H9 (cell line): ENCODE results near the gene MAN1B1. TPM values are rescaled to one million over a fixed set of nuclear protein-coding genes. Genes with fewer than 3 reads are reported as not detected.
A peak's percentile ranks its signal among the peaks of the same experiment; 100 is the strongest.

Experiments
- DNase-seq: peaks from one replicate; pipeline ENCODE4 v3.0.0-alpha.2; 2017
- H2AFZ ChIP-seq: one replicate; pipeline ENCODE4 v1.6.1; 2013; ENCODE audit warnings: mild to moderate bottlenecking, low read length, control low read depth, moderate library complexity
- H2AK5ac ChIP-seq: 2 replicates; pipeline ENCODE4 v1.6.1; 2013; ENCODE audit warnings: low read length, control low read depth, mixed read lengths; ENCODE audit not compliant: insufficient read length
- H2BK120ac ChIP-seq: one replicate; pipeline ENCODE4 v1.6.1; 2013; ENCODE audit warnings: low read depth, mild to moderate bottlenecking, low read length, control low read depth, inconsistent platforms; ENCODE audit not compliant: poor library complexity, severe bottlenecking
- H2BK12ac ChIP-seq: 2 replicates; pipeline ENCODE4 v1.6.1; 2013; ENCODE audit warnings: low read length, control low read depth, mixed read lengths, low read depth; ENCODE audit not compliant: insufficient read length
- H2BK15ac ChIP-seq: 2 replicates; pipeline ENCODE4 v1.6.1; 2013; ENCODE audit warnings: low read depth, low read length, control low read depth
- H2BK20ac ChIP-seq: one replicate; pipeline ENCODE4 v1.6.1; 2013; ENCODE audit warnings: low read depth, mild to moderate bottlenecking, low read length, control low read depth, inconsistent platforms; ENCODE audit not compliant: poor library complexity, severe bottlenecking
- H2BK5ac ChIP-seq: 2 replicates; pipeline ENCODE4 v1.6.1; 2013; ENCODE audit warnings: low read length, control low read depth, mixed read lengths; ENCODE audit not compliant: insufficient read length
- H3K14ac ChIP-seq: 2 replicates; pipeline ENCODE4 v1.6.1; 2013; ENCODE audit warnings: low read length, control low read depth; ENCODE audit not compliant: insufficient read depth
- H3K18ac ChIP-seq: 2 replicates; pipeline ENCODE4 v1.6.1; 2013; ENCODE audit warnings: low read depth, mild to moderate bottlenecking, mixed read lengths, low read length, control low read depth; ENCODE audit not compliant: insufficient read length
- H3K23ac ChIP-seq: 2 replicates; pipeline ENCODE4 v1.6.1; 2013; ENCODE audit warnings: low read length, control low read depth, mixed read lengths, low read depth; ENCODE audit not compliant: insufficient read length
- H3K23me2 ChIP-seq: 2 replicates; pipeline ENCODE4 v1.6.1; 2013; ENCODE audit warnings: low read depth, mild to moderate bottlenecking, mixed read lengths, low read length, control low read depth; ENCODE audit not compliant: insufficient read length, poor library complexity, severe bottlenecking
- H3K27ac ChIP-seq: 2 replicates; pipeline ENCODE4 v1.5.1; 2013; ENCODE audit warnings: low read length, control low read depth, mixed read lengths, low read depth; ENCODE audit not compliant: insufficient read length
- H3K27me3 ChIP-seq: 2 replicates; pipeline ENCODE4 v1.6.1; 2013; ENCODE audit warnings: low read length, control low read depth, inconsistent platforms; ENCODE audit not compliant: insufficient read depth
- H3K4ac ChIP-seq: 2 replicates; pipeline ENCODE4 v1.6.1; 2013; ENCODE audit warnings: low read depth, mild to moderate bottlenecking, control low read depth, inconsistent platforms, low read length, moderate library complexity
- H3K4me1 ChIP-seq: 2 replicates; pipeline ENCODE4 v1.6.1; 2013; ENCODE audit warnings: low read length, control low read depth, inconsistent platforms; ENCODE audit not compliant: insufficient read depth
- H3K4me2 ChIP-seq: 2 replicates; pipeline ENCODE4 v1.6.1; 2013; ENCODE audit warnings: low read length, control low read depth, mixed read lengths; ENCODE audit not compliant: insufficient read length, insufficient read depth
- H3K56ac ChIP-seq: 2 replicates; pipeline ENCODE4 v1.6.1; 2013; ENCODE audit warnings: low read depth, mild to moderate bottlenecking, mixed read lengths, low read length, control low read depth; ENCODE audit not compliant: insufficient read length
- H3K79me1 ChIP-seq: 2 replicates; pipeline ENCODE4 v1.6.1; 2013; ENCODE audit warnings: low read depth, mild to moderate bottlenecking, moderate library complexity, low read length, control low read depth, inconsistent platforms; ENCODE audit not compliant: insufficient read depth, poor library complexity, severe bottlenecking
- H3K79me2 ChIP-seq: 2 replicates; pipeline ENCODE4 v1.6.1; 2013; ENCODE audit warnings: low read length, control low read depth, inconsistent platforms; ENCODE audit not compliant: insufficient read depth
- H3K9ac ChIP-seq: 2 replicates; pipeline ENCODE4 v1.6.1; 2013; ENCODE audit warnings: low read length, control low read depth, mixed read lengths; ENCODE audit not compliant: insufficient read length; ENCODE audit errors: extremely low read depth
- H3K9me3 ChIP-seq: one replicate; pipeline ENCODE4 v1.6.1; 2013; ENCODE audit warnings: low read depth, low read length, inconsistent platforms; ENCODE audit not compliant: control insufficient read depth
- H3T11ph ChIP-seq: one replicate; pipeline ENCODE4 v1.6.1; 2013; ENCODE audit warnings: mild to moderate bottlenecking, low read length, control low read depth, inconsistent platforms
- H4K20me1 ChIP-seq: one replicate; pipeline ENCODE4 v1.6.1; 2013; ENCODE audit not compliant: control insufficient read depth, insufficient read length, insufficient read depth
- H4K5ac ChIP-seq: 2 replicates; pipeline ENCODE4 v1.6.1; 2013; ENCODE audit warnings: low read depth, mild to moderate bottlenecking, mixed read lengths, low read length, control low read depth; ENCODE audit not compliant: insufficient read length
- H4K8ac ChIP-seq: replicated peaks from 2 replicates; pipeline ENCODE4 v1.6.1; 2013; ENCODE audit warnings: low read length, control low read depth, mixed read lengths, low read depth; ENCODE audit not compliant: insufficient read length
- H4K91ac ChIP-seq: 2 replicates; pipeline ENCODE4 v1.6.1; 2013; ENCODE audit warnings: low read depth, mild to moderate bottlenecking, moderate library complexity, mixed read lengths, low read length, control low read depth; ENCODE audit not compliant: insufficient read length
- H3K27ac Mint-ChIP-seq, 3 experiments: 2 replicates in 2 of 3; 3 replicates in 1 of 3; pipeline ENCODE4 v1.8.0; 2020 to 2021; ENCODE audit warnings: mixed read lengths in 3 of 3, mild to moderate bottlenecking in 1 of 3, moderate library complexity in 1 of 3
- H3K27me3 Mint-ChIP-seq: 2 replicates; pipeline ENCODE4 v1.8.0; 2021; ENCODE audit warnings: low read depth, mild to moderate bottlenecking, moderate library complexity, mixed read lengths
- H3K36me3 Mint-ChIP-seq, 3 experiments: 2 replicates in 2 of 3; 3 replicates in 1 of 3; pipeline ENCODE4 v1.8.0; 2020 to 2021; ENCODE audit warnings: low read depth in 3 of 3, mixed read lengths in 3 of 3; ENCODE audit not compliant: insufficient read depth in 1 of 3
- H3K4me1 Mint-ChIP-seq, 2 experiments: 2 replicates each; pipeline ENCODE4 v1.8.0; 2020; ENCODE audit warnings: mixed read lengths in 2 of 2
- H3K4me3 Mint-ChIP-seq, 2 experiments: 2 replicates in 1 of 2; 3 replicates in 1 of 2; pipeline ENCODE4 v1.8.0; 2020 to 2021; ENCODE audit warnings: mild to moderate bottlenecking in 2 of 2, mixed read lengths in 2 of 2, moderate library complexity in 1 of 2
- H3K9me3 Mint-ChIP-seq, 2 experiments: 2 replicates in 1 of 2; 3 replicates in 1 of 2; pipeline ENCODE4 v1.8.0; 2020; ENCODE audit warnings: mild to moderate bottlenecking in 2 of 2, mixed read lengths in 2 of 2, moderate library complexity in 1 of 2
- CTCF ChIP-seq: fragments of 200-600 bp; sonication (generic); conservative IDR thresholded peaks from 3 replicates; pipeline ENCODE4 v1.8.0; 2021; ENCODE audit warnings: antibody characterized with exemption, mild to moderate bottlenecking
- WGBS: extraction: QIAGEN DNeasy Blood & Tissue Kit; methylation state at CpG from one replicate; pipeline ENCODE4 v1.1.7; 2013; ENCODE audit warnings: missing lambda C conversion rate, low lambda C conversion rate, mixed read lengths; ENCODE audit not compliant: insufficient read length; ENCODE audit errors: extremely low coverage; 5-methylcytosine and 5-hydroxymethylcytosine counted together
- total RNA-seq: library from RNA; stranded (reverse); gene quantifications from 2 replicates; pipeline ENCODE4 v1.2.1, GENCODE V29; 2021

Gene MAN1B1
- total RNA-seq, 1 experiment from 2014 or later: 34.9 TPM

- H3K27ac ChIP-seq: no peak overlapping the region
- no peak overlapping the region for H4K91ac ChIP-seq
- no peak overlapping the region for H2AK5ac ChIP-seq
- H3K56ac ChIP-seq: no peak overlapping the region
- H3K79me1 ChIP-seq: no peaks in the 10 kb centered on the region
- no peak overlapping the region for H2BK20ac ChIP-seq
- no peak overlapping the region for H3K4ac ChIP-seq
- H2AFZ ChIP-seq: no peak overlapping the region
- H3K4me1 ChIP-seq: no peaks in the 10 kb centered on the region
- no peak for DNase-seq
- H3K14ac ChIP-seq: no peak overlapping the region
- Mint-ChIP-seq H3K4me3 (peak overlapping the region in 1 of 2 experiments; percentile 74; a peak in 3 of 5 replicates), H3K27me3 (peaks cover 92% of the 10 kb centered on the region), H3K9me3 (no peaks in the 10 kb centered on the region; a peak in 2 of 5 replicates), H3K36me3 (no peaks in the 10 kb centered on the region), H3K4me1 (peaks cover 0 to 12% of the 10 kb centered on the region in 2 experiments; a peak in 2 of 4 replicates), H3K27ac (peak overlapping the region in 1 of 3 experiments; percentile 20; a peak in 1 of 7 replicates)
- H3K9ac ChIP-seq: no peak overlapping the region
- no peaks in the 10 kb centered on the region for H3K79me2 ChIP-seq
- H4K20me1 ChIP-seq: peaks cover 2% of the 10 kb centered on the region
- H4K5ac ChIP-seq: no peak overlapping the region
- H3K18ac ChIP-seq: no peak overlapping the region
- H4K8ac ChIP-seq: no peak overlapping the region
- no peak overlapping the region for H3T11ph ChIP-seq
- no peak for TF ChIP-seq CTCF
- no peak overlapping the region for H2BK5ac ChIP-seq
- no peak overlapping the region for H3K23ac ChIP-seq
- no peak overlapping the region for H2BK120ac ChIP-seq
- H3K4me2 ChIP-seq: no peak overlapping the region
- no peak overlapping the region for H2BK15ac ChIP-seq
- no peaks in the 10 kb centered on the region for H3K23me2 ChIP-seq
- WGBS: no CpG with 5 or more reads among the region's 37 CpGs
- peaks cover 29% of the 10 kb centered on the region; the same call in 1 of the 2 replicates for H3K27me3 ChIP-seq
- H2BK12ac ChIP-seq: no peak overlapping the region
- no peaks in the 10 kb centered on the region for H3K9me3 ChIP-seq
Observed at GRCh38 chr9:137139468-137140150, 52.8 kb downstream of the MAN1B1 start.
